PC-9 (cell line): ENCODE data around the gene WBP1. TPM values are rescaled to one million over a fixed set of nuclear protein-coding genes. Genes with fewer than 3 reads are reported as not detected.
"Not testable (repeated sequence)": the region's sequence is repeated elsewhere in the genome, so short reads cannot be mapped to it uniquely, and the experiment has no call there.

Experiments
- BruUV-seq: library from RNA; stranded (reverse); fragments of 400-500 nt; replicated peaks from 2 replicates; lab custom pipeline; 2021; lab: Mats Ljungman, UMichigan
- CTCF ChIA-PET: fragments of 300-600 bp; sonication (Branson Sonifier 250); formaldehyde crosslinking; loops from one replicate; lab custom pipeline; 2022; ENCODE audit warnings: antibody characterized with exemption; lab: Charles Lee
- POLR2A ChIA-PET: fragments of 300-600 bp; sonication (Branson Sonifier 250); formaldehyde crosslinking; loops from one replicate; lab custom pipeline; 2022; ENCODE audit warnings: antibody characterized with exemption; ENCODE audit not compliant: unreplicated experiment; lab: Charles Lee
- DNase-seq, 2 experiments: peaks; one replicate each; pipeline versions ENCODE4 v3.0.0 to v3.0.0-alpha.2; 2015 to 2022; ENCODE audit warnings: mixed read lengths in 1 of 2
- H2AFZ ChIP-seq: fragments of 200-600 bp; sonication (generic); 2 replicates; pipeline ENCODE4 v1.8.1; 2017; ENCODE audit warnings: antibody characterized with exemption
- H3F3A ChIP-seq: fragments of 200-600 bp; sonication (generic); 2 replicates; pipeline ENCODE4 v1.8.1; 2017; ENCODE audit warnings: antibody characterized with exemption, mild to moderate bottlenecking, low read depth; ENCODE audit not compliant: insufficient read depth
- H3K27ac ChIP-seq: fragments of 200-600 bp; sonication (generic); 2 replicates; pipeline ENCODE4 v1.6.1; 2016; ENCODE audit warnings: mixed run types
- H3K27me3 ChIP-seq: fragments of 200-600 bp; sonication (generic); 2 replicates; pipeline ENCODE4 v1.6.1; 2016; ENCODE audit warnings: low read depth, mixed run types; ENCODE audit not compliant: insufficient read depth
- H3K36me3 ChIP-seq: fragments of 200-600 bp; sonication (generic); 2 replicates; pipeline ENCODE4 v1.6.1; 2016; ENCODE audit warnings: low read depth, mixed run types
- H3K4me1 ChIP-seq: fragments of 200-600 bp; sonication (generic); replicated peaks from 2 replicates; pipeline ENCODE4 v1.6.1; 2016; ENCODE audit warnings: mixed run types; ENCODE audit not compliant: insufficient read depth
- H3K4me2 ChIP-seq: fragments of 200-600 bp; sonication (generic); 2 replicates; pipeline ENCODE4 v1.6.1; 2017; ENCODE audit warnings: mixed run types
- H3K4me3 ChIP-seq: fragments of 200-600 bp; sonication (generic); 2 replicates; pipeline ENCODE4 v1.6.1; 2016; ENCODE audit warnings: mixed run types
- H3K79me2 ChIP-seq: fragments of 200-600 bp; sonication (generic); 2 replicates; pipeline ENCODE4 v1.6.1; 2017; ENCODE audit warnings: low read depth, mixed run types
- H3K9me2 ChIP-seq: fragments of 200-600 bp; sonication (generic); 2 replicates; pipeline ENCODE4 v1.8.1; 2017; ENCODE audit warnings: mild to moderate bottlenecking; ENCODE audit not compliant: insufficient read depth
- H3K9me3 ChIP-seq: fragments of 200-600 bp; sonication (generic); 2 replicates; pipeline ENCODE4 v1.8.1; 2016; ENCODE audit warnings: low read depth; ENCODE audit not compliant: insufficient read depth
- H4K20me1 ChIP-seq: fragments of 200-600 bp; sonication (generic); 2 replicates; pipeline ENCODE4 v1.8.1; 2017; ENCODE audit not compliant: insufficient read depth
- EZH2 ChIP-seq: fragments of 200-600 bp; sonication (generic); IDR thresholded peaks from 2 replicates; pipeline ENCODE4 v1.8.0; 2017; ENCODE audit warnings: antibody characterized with exemption, low read depth
- intact Hi-C: fragments of 100-400 bp; cut with micrococcal nuclease; formaldehyde crosslinking; loops from one replicate; pipeline ENCODE4 v1.10.0; 2022; ENCODE audit not compliant: unreplicated experiment
- total RNA-seq: library from RNA; stranded (reverse); gene quantifications from 2 replicates; pipeline ENCODE4 v1.2.3, GENCODE V29; 2021
- TF ChIP-seq, protein P1 (sequence below): fragments of 200-600 bp; sonication (generic); conservative IDR thresholded peaks from 2 replicates; pipeline ENCODE4 v1.6.1; 2017; ENCODE audit warnings: mixed run types, antibody characterized with exemption, mild to moderate bottlenecking, moderate library complexity

WBP1 gene
- total RNA-seq, 1 experiment from 2014 or later, result 68.0 TPM

DNA sequence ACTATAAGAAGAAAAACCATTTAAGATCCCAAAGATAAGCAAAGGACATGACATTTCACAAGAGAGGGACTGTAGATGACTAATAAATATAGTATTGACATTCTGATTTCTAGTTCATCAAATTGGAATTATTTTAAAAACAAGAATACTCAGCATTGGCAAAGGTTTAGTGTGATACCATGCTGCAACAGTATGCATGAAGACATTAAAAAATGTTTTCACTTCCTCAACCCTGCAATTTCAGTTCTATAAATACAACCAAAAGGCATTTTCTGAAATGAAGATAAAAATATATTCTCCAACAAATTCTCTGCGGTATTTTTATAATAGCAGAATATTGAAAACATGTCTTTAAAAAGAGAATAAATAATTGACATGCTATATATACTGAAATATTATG is 38.9 kb upstream of the WBP1 start:
- Histone ChIP-seq H3K27ac (no peak overlapping the region), H3K4me3 (no peak overlapping the region), H3K27me3 (no peaks in the 10 kb centered on the region), H2AFZ (no peak overlapping the region), H3K9me2 (no peaks in the 10 kb centered on the region), H3K4me2 (no peak overlapping the region), H3K36me3 (no peaks in the 10 kb centered on the region), H3K4me1 (peaks cover 9% of the 10 kb centered on the region), H3K79me2 (no peaks in the 10 kb centered on the region), H3K9me3 (no peaks in the 10 kb centered on the region), H3F3A (peaks cover 29% of the 10 kb centered on the region; the same call in 1 of the 2 replicates), H4K20me1 (no peaks in the 10 kb centered on the region)
- intact Hi-C loops, result no loop called here
- no TSS peak for BruUV-seq
- no peak for DNase-seq
- ChIA-PET POLR2A (no interaction called here), CTCF (no interaction called here)
- TF ChIP-seq EZH2, result no peak
- TF ChIP-seq, protein P1, sequence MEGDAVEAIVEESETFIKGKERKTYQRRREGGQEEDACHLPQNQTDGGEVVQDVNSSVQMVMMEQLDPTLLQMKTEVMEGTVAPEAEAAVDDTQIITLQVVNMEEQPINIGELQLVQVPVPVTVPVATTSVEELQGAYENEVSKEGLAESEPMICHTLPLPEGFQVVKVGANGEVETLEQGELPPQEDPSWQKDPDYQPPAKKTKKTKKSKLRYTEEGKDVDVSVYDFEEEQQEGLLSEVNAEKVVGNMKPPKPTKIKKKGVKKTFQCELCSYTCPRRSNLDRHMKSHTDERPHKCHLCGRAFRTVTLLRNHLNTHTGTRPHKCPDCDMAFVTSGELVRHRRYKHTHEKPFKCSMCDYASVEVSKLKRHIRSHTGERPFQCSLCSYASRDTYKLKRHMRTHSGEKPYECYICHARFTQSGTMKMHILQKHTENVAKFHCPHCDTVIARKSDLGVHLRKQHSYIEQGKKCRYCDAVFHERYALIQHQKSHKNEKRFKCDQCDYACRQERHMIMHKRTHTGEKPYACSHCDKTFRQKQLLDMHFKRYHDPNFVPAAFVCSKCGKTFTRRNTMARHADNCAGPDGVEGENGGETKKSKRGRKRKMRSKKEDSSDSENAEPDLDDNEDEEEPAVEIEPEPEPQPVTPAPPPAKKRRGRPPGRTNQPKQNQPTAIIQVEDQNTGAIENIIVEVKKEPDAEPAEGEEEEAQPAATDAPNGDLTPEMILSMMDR, result no peak

DNA sequence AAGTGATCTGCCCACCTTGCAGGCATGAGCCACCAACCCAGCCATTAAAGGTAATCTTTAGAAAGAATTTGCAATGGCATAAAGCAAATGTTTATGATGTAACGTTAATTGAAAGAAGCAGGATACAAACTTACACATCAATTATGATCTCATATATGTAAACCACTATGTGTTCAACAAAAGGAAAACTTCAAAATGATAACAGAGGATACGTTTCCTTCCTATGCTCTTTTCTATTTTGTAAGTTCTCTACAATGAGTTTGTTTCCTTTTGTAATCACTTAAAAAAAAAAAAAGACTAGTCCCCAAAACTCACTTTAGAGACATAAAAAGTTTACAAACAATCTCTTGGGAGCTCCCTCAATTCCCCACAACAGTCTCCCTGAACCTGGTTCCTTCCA is 38.2 kb upstream of the WBP1 start:
- H3K27ac ChIP-seq, result no peak overlapping the region
- no peak overlapping the region for H2AFZ ChIP-seq
- no TSS peak for BruUV-seq
- H3F3A ChIP-seq, result peaks cover 36% of the 10 kb centered on the region; the same call in 1 of the 2 replicates
- no peaks in the 10 kb centered on the region for H4K20me1 ChIP-seq
- intact Hi-C loops, result no loop called here
- no peak for TF ChIP-seq EZH2
- TF ChIP-seq, protein P1, result no peak
- H3K79me2 ChIP-seq, result no peaks in the 10 kb centered on the region
- H3K4me3 ChIP-seq, result no peak overlapping the region
- DNase-seq, result no peak
- CTCF ChIA-PET, result no interaction called here
- peaks cover 9% of the 10 kb centered on the region for H3K4me1 ChIP-seq
- H3K4me2 ChIP-seq, result peak overlapping the region; percentile 83; the same call in 1 of the 2 replicates
- H3K36me3 ChIP-seq, result no peaks in the 10 kb centered on the region
- no peaks in the 10 kb centered on the region for H3K9me3 ChIP-seq
- H3K9me2 ChIP-seq, result no peaks in the 10 kb centered on the region
- POLR2A ChIA-PET, result no interaction called here
- no peaks in the 10 kb centered on the region for H3K27me3 ChIP-seq

DNA sequence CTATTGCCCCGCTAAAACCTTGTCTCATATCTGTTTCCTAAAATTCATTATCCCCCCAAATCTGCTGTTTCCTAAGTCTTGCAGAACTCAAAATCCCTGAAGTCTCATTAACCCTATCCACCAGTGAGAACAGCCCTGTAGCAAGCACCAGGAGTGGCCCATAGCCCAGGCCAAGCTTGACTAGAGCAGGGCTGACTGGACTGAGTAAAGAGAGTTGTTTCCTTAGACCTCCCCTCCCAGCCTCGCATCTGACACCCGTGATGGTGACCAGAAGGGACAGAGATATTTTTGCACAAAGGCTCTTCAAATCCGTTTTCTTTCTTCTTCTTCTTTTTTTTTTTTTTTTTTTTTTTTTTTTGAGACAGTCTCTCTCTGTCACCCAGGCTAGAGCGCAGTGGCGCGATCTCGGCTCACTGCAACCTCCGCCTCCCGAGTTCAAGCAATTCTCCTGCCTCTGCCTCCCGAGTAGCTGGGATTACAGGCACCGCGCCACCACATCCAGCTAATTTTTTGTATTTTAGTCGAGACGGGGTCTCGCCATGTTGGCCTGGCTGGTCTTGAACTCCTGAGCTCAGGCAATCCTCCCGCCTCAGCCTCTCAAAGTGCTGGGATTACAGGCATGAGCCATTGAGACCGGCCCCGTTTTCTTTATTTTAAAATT is 37.7 kb upstream of the WBP1 start:
- H3K9me3 ChIP-seq, H4K20me1 ChIP-seq, H3K4me1 ChIP-seq, H3K79me2 ChIP-seq, H3K36me3 ChIP-seq, H3K27me3 ChIP-seq, H3K9me2 ChIP-seq, DNase-seq, BruUV-seq, POLR2A ChIA-PET: not testable (repeated sequence)
- Histone ChIP-seq H3K4me2 (peak overlapping the region; percentile 83), H3F3A (peaks cover 41% of the 10 kb centered on the region; the same call in 1 of the 2 replicates), H2AFZ (peak overlapping the region; percentile 84), H3K27ac (peak overlapping the region; percentile 40), H3K4me3 (peak overlapping the region; percentile 67)
- CTCF ChIA-PET, result interaction anchor here (1.1 kb wide), 1 partner anchor 413 kb away, joined by 3 read pairs; no protein-coding TSS in a partner anchor
- intact Hi-C loops, result loop anchor here (1.0 kb wide), 1 partner anchor 28 kb away; no protein-coding TSS in a partner anchor
